Activated T-helper 1 cell treated with anti-CD3 and anti-CD28 coated beads, Interleukin-12 subunit alpha, Interleukin-12 subunit beta, Interleukin-2, Interleukin-4 antibody, amounts not matched to agents 30 ng/mL and 10 ng/mL and 1 ng/mL, durations not matched to agents 14 hours and 24 hours and 36 hours (primary cell): ENCODE data around the gene GSTP1. TPM values are rescaled to one million over a fixed set of nuclear protein-coding genes. Genes with fewer than 3 reads are reported as not detected.

Experiments used
- DNase-seq: peaks from one replicate; pipeline ENCODE4 v3.0.0; 2021; ENCODE audit warnings: low spot score
- H3K27ac Mint-ChIP-seq: one replicate; pipeline ENCODE4 v1.8.0; 2021; ENCODE audit warnings: mild to moderate bottlenecking, mixed read lengths
- H3K27me3 Mint-ChIP-seq: one replicate; pipeline ENCODE4 v1.8.0; 2022; ENCODE audit warnings: mild to moderate bottlenecking, moderate library complexity, mixed read lengths; ENCODE audit not compliant: insufficient read depth
- H3K36me3 Mint-ChIP-seq: one replicate; pipeline ENCODE4 v1.8.0; 2021; ENCODE audit warnings: low read depth, mixed read lengths
- H3K4me1 Mint-ChIP-seq: one replicate; pipeline ENCODE4 v1.8.0; 2021; ENCODE audit warnings: low read depth, mixed read lengths
- H3K4me3 Mint-ChIP-seq: one replicate; pipeline ENCODE4 v1.8.0; 2021; ENCODE audit warnings: mild to moderate bottlenecking, moderate library complexity, mixed read lengths
- H3K9me3 Mint-ChIP-seq: one replicate; pipeline ENCODE4 v1.8.0; 2021; ENCODE audit warnings: mixed read lengths
- intact Hi-C: fragments of 100-400 bp; cut with micrococcal nuclease; formaldehyde crosslinking; loops from one replicate; pipeline ENCODE4 v1.15.1; 2024
- total RNA-seq: library from RNA; stranded (reverse); gene quantifications from 2 replicates; pipeline ENCODE4 v1.2.3, GENCODE V29; 2022

The GSTP1 gene
- total RNA-seq: 278 and 289 TPM in 2 replicates

- intact Hi-C loops: loop anchor here (1.0 to 10.0 kb wide), 3 partner anchors 23 to 229 kb away; partner anchors contain the start of genes NDUFV1, NUDT8 and POLD4
- peaks cover 5% of the 10 kb centered on the region for H3K9me3 Mint-ChIP-seq
- peaks cover 18% of the 10 kb centered on the region for H3K27me3 Mint-ChIP-seq
- peak within 1 kb of the TSS; percentile 90 for H3K4me3 Mint-ChIP-seq
- DNase-seq: peak; percentile 74
- peaks cover 47% of the 10 kb centered on the region for H3K4me1 Mint-ChIP-seq
- peak within 1 kb of the TSS; percentile 87 for H3K27ac Mint-ChIP-seq
- H3K36me3 Mint-ChIP-seq: peaks cover 25% of the 10 kb centered on the region
Observed at GRCh38 chr11:67583247-67584204, at the start of gene GSTP1. TSS of gene GSTP1 (plus strand) at chr11:67583812. CDS start at chr11:67583844, 32 bp downstream.

GRCh38 chr11:67534070-67534679 lies 49.4 kb upstream of the GSTP1 start:
- DNase-seq: no peak
- H3K27ac Mint-ChIP-seq: no peak overlapping the region
- H3K9me3 Mint-ChIP-seq: peaks cover 23% of the 10 kb centered on the region
- no peak overlapping the region for H3K4me3 Mint-ChIP-seq
- H3K4me1 Mint-ChIP-seq: no peaks in the 10 kb centered on the region
- intact Hi-C loops: no loop called here
- H3K27me3 Mint-ChIP-seq: peaks cover 6% of the 10 kb centered on the region
- no peaks in the 10 kb centered on the region for H3K36me3 Mint-ChIP-seq

GRCh38 chr11:67535561-67535960 lies 48.1 kb upstream of the GSTP1 start:
- H3K27ac Mint-ChIP-seq: no peak overlapping the region
- intact Hi-C loops: no loop called here
- no peak for DNase-seq
- H3K27me3 Mint-ChIP-seq: peaks cover 3% of the 10 kb centered on the region
- peaks cover 23% of the 10 kb centered on the region for H3K9me3 Mint-ChIP-seq
- H3K4me1 Mint-ChIP-seq: no peaks in the 10 kb centered on the region
- no peak overlapping the region for H3K4me3 Mint-ChIP-seq
- H3K36me3 Mint-ChIP-seq: no peaks in the 10 kb centered on the region

- no peaks in the 10 kb centered on the region for H3K36me3 Mint-ChIP-seq
- peaks cover 2% of the 10 kb centered on the region for H3K27me3 Mint-ChIP-seq
- DNase-seq: no peak
- H3K4me1 Mint-ChIP-seq: no peaks in the 10 kb centered on the region
- intact Hi-C loops: no loop called here
- H3K27ac Mint-ChIP-seq: no peak overlapping the region
- H3K9me3 Mint-ChIP-seq: peaks cover 12% of the 10 kb centered on the region
- no peak overlapping the region for H3K4me3 Mint-ChIP-seq
Observed at GRCh38 chr11:67538306-67538705, 45.3 kb upstream of the GSTP1 start.

GRCh38 chr11:67538823-67539505 lies 44.6 kb upstream of the GSTP1 start:
- H3K27ac Mint-ChIP-seq: no peak overlapping the region
- H3K4me1 Mint-ChIP-seq: no peaks in the 10 kb centered on the region
- intact Hi-C loops: no loop called here
- DNase-seq: no peak
- no peaks in the 10 kb centered on the region for H3K27me3 Mint-ChIP-seq
- H3K36me3 Mint-ChIP-seq: no peaks in the 10 kb centered on the region
- no peak overlapping the region for H3K4me3 Mint-ChIP-seq
- peaks cover 7% of the 10 kb centered on the region for H3K9me3 Mint-ChIP-seq

- Mint-ChIP-seq H3K36me3 (no peaks in the 10 kb centered on the region), H3K9me3 (peaks cover 1% of the 10 kb centered on the region), H3K27me3 (no peaks in the 10 kb centered on the region), H3K4me3 (no peak overlapping the region), H3K4me1 (no peaks in the 10 kb centered on the region), H3K27ac (no peak overlapping the region)
- no peak for DNase-seq
- intact Hi-C loops: no loop called here
Observed at GRCh38 chr11:67539550-67539949, 44.1 kb upstream of the GSTP1 start.

GRCh38 chr11:67541198-67541597 lies 42.4 kb upstream of the GSTP1 start:
- H3K4me3 Mint-ChIP-seq: no peak overlapping the region
- H3K27ac Mint-ChIP-seq: no peak overlapping the region
- no peaks in the 10 kb centered on the region for H3K9me3 Mint-ChIP-seq
- no peaks in the 10 kb centered on the region for H3K27me3 Mint-ChIP-seq
- intact Hi-C loops: no loop called here
- no peak for DNase-seq
- H3K4me1 Mint-ChIP-seq: no peaks in the 10 kb centered on the region
- no peaks in the 10 kb centered on the region for H3K36me3 Mint-ChIP-seq

- DNase-seq: no peak
- Mint-ChIP-seq H3K4me3 (no peak overlapping the region), H3K9me3 (no peaks in the 10 kb centered on the region), H3K27ac (no peak overlapping the region), H3K27me3 (peaks cover 3% of the 10 kb centered on the region), H3K36me3 (no peaks in the 10 kb centered on the region), H3K4me1 (no peaks in the 10 kb centered on the region)
- intact Hi-C loops: no loop called here
Observed at GRCh38 chr11:67542169-67542568, 41.4 kb upstream of the GSTP1 start.

GRCh38 chr11:67542971-67543370 lies 40.6 kb upstream of the GSTP1 start:
- Mint-ChIP-seq H3K4me3 (no peak overlapping the region), H3K9me3 (no peaks in the 10 kb centered on the region)
- intact Hi-C loops: no loop called here

GRCh38 chr11:67543585-67543984 lies 40.0 kb upstream of the GSTP1 start:
- H3K9me3 Mint-ChIP-seq: no peaks in the 10 kb centered on the region
- intact Hi-C loops: no loop called here
- DNase-seq: no peak
- H3K4me3 Mint-ChIP-seq: no peak overlapping the region
- H3K36me3 Mint-ChIP-seq: no peaks in the 10 kb centered on the region
- no peak overlapping the region for H3K27ac Mint-ChIP-seq
- no peaks in the 10 kb centered on the region for H3K4me1 Mint-ChIP-seq
- H3K27me3 Mint-ChIP-seq: peaks cover 3% of the 10 kb centered on the region

More at GRCh38 chr11:67542971-67543370, 40.6 kb upstream of the GSTP1 start:
- Mint-ChIP-seq H3K27me3 (peaks cover 3% of the 10 kb centered on the region), H3K4me1 (no peaks in the 10 kb centered on the region), H3K36me3 (no peaks in the 10 kb centered on the region), H3K27ac (no peak overlapping the region)
- no peak for DNase-seq

GRCh38 chr11:67544616-67545242 lies 38.9 kb upstream of the GSTP1 start:
- Mint-ChIP-seq H3K36me3 (no peaks in the 10 kb centered on the region), H3K9me3 (no peaks in the 10 kb centered on the region), H3K27me3 (peaks cover 3% of the 10 kb centered on the region), H3K27ac (no peak overlapping the region), H3K4me3 (no peak overlapping the region), H3K4me1 (no peaks in the 10 kb centered on the region)
- DNase-seq: no peak
- intact Hi-C loops: no loop called here

GRCh38 chr11:67545280-67545679 lies 38.3 kb upstream of the GSTP1 start:
- Mint-ChIP-seq H3K9me3 (no peaks in the 10 kb centered on the region), H3K27me3 (peaks cover 7% of the 10 kb centered on the region), H3K36me3 (no peaks in the 10 kb centered on the region), H3K4me3 (no peak overlapping the region), H3K27ac (no peak overlapping the region), H3K4me1 (no peaks in the 10 kb centered on the region)
- no peak for DNase-seq
- intact Hi-C loops: no loop called here
